Hepatocyte (in vitro differentiated cells): Measurements from ENCODE around the gene GLMP. TPM values are rescaled to one million over a fixed set of nuclear protein-coding genes. Genes with fewer than 3 reads are reported as not detected.

Source experiments
- DNase-seq: peaks from one replicate; pipeline ENCODE4 v3.0.0-alpha.2; 2016; ENCODE audit warnings: low spot score
- H2AFZ ChIP-seq: fragments of 200-600 bp; sonication (generic); 2 replicates; pipeline ENCODE4 v1.6.0; 2016; ENCODE audit warnings: antibody characterized with exemption, mild to moderate bottlenecking
- H3K27ac ChIP-seq: fragments of 200-600 bp; sonication (generic); 2 replicates; pipeline ENCODE4 v1.5.1; 2016; ENCODE audit warnings: mild to moderate bottlenecking
- H3K27me3 ChIP-seq: fragments of 200-600 bp; sonication (generic); 2 replicates; pipeline ENCODE4 v1.6.1; 2016
- H3K36me3 ChIP-seq: fragments of 200-600 bp; sonication (generic); replicated peaks from 2 replicates; pipeline ENCODE4 v1.5.1; 2016; ENCODE audit warnings: low read depth; ENCODE audit not compliant: insufficient read depth
- H3K4me1 ChIP-seq: fragments of 200-600 bp; sonication (generic); 2 replicates; pipeline ENCODE4 v1.5.1; 2016; ENCODE audit warnings: mild to moderate bottlenecking, moderate library complexity; ENCODE audit not compliant: insufficient read depth
- H3K4me2 ChIP-seq: fragments of 200-600 bp; sonication (generic); 2 replicates; pipeline ENCODE4 v1.6.0; 2016
- H3K4me3 ChIP-seq: fragments of 200-600 bp; sonication (generic); 2 replicates; pipeline ENCODE4 v1.5.1; 2016; ENCODE audit warnings: mild to moderate bottlenecking
- H3K79me2 ChIP-seq: fragments of 200-600 bp; sonication (generic); 2 replicates; pipeline ENCODE4 v1.6.0; 2017; ENCODE audit warnings: mild to moderate bottlenecking
- H3K9me2 ChIP-seq: fragments of 200-600 bp; sonication (generic); replicated peaks from 2 replicates; pipeline ENCODE4 v1.6.0; 2017; ENCODE audit warnings: mild to moderate bottlenecking; ENCODE audit not compliant: insufficient read depth
- H3K9me3 ChIP-seq: fragments of 200-600 bp; sonication (generic); 2 replicates; pipeline ENCODE4 v1.5.1; 2016; ENCODE audit warnings: low read depth, mild to moderate bottlenecking
- H4K20me1 ChIP-seq: fragments of 200-600 bp; sonication (generic); 2 replicates; pipeline ENCODE4 v1.6.0; 2016; ENCODE audit warnings: mild to moderate bottlenecking; ENCODE audit not compliant: insufficient read depth, poor library complexity, severe bottlenecking
- CTCF ChIP-seq: fragments of 200-600 bp; sonication (generic); IDR thresholded peaks from 2 replicates; pipeline ENCODE4 v1.5.1; 2016; ENCODE audit warnings: antibody characterized with exemption, mild to moderate bottlenecking; ENCODE audit not compliant: poor library complexity
- EZH2 ChIP-seq: fragments of 200-600 bp; sonication (generic); IDR thresholded peaks from 2 replicates; pipeline ENCODE4 v1.6.1; 2016; ENCODE audit warnings: antibody characterized with exemption, mild to moderate bottlenecking, borderline replicate concordance
- EZH2phosphoT487 ChIP-seq: fragments of 200-600 bp; sonication (generic); IDR thresholded peaks from one replicate; pipeline ENCODE4 v1.6.1; 2018; ENCODE audit warnings: antibody characterized with exemption, mild to moderate bottlenecking, low read depth, moderate library complexity; ENCODE audit not compliant: unreplicated experiment, severe bottlenecking
- WGBS: methylation state at CpG from one replicate; pipeline ENCODE4 v1.1.6; 2016; ENCODE audit warnings: low lambda C conversion rate; ENCODE audit errors: missing lambda C conversion rate; 5-methylcytosine and 5-hydroxymethylcytosine counted together
- polyA plus RNA-seq: library from polyadenylated mRNA; unstranded; fragments of >200 nt; fragmentation: Nextera tagmentation; extraction: Ambion mirVana; gene quantifications from 2 replicates; pipeline ENCODE4 v1.2.1, GENCODE V29; 2016
- total RNA-seq: library from RNA; depleted of rRNA; stranded (reverse); fragments of >200 nt; gene quantifications from 2 replicates; pipeline ENCODE4 v1.2.3, GENCODE V29; 2014

Gene GLMP
- total and polyA plus RNA-seq, 2 experiments from 2014 or later: 158 to 206 TPM

GRCh38 chr1:156293098-156293434 is 2.4 kb downstream of the GLMP start:
- H3K79me2 ChIP-seq: peaks cover 31% of the 10 kb centered on the region
- 97% methylated on average over 8 of the region's 8 CpGs for WGBS
- H3K4me3 ChIP-seq: no peak overlapping the region
- H2AFZ ChIP-seq: no peak overlapping the region
- no peaks in the 10 kb centered on the region for H3K9me2 ChIP-seq
- H3K4me2 ChIP-seq: peak overlapping the region; percentile 70
- no peaks in the 10 kb centered on the region for H3K36me3 ChIP-seq
- H4K20me1 ChIP-seq: no peaks in the 10 kb centered on the region
- no peaks in the 10 kb centered on the region for H3K27me3 ChIP-seq
- no peak for DNase-seq
- no peaks in the 10 kb centered on the region for H3K9me3 ChIP-seq
- H3K27ac ChIP-seq: peak overlapping the region; percentile 85
- H3K4me1 ChIP-seq: peaks cover 24% of the 10 kb centered on the region
- no peak for TF ChIP-seq CTCF
- TF ChIP-seq EZH2: no peak

- 16% methylated on average over 37 of the region's 37 CpGs for WGBS
- Histone ChIP-seq H3K27me3 (no peaks in the 10 kb centered on the region), H4K20me1 (no peaks in the 10 kb centered on the region), H3K4me2 (peak overlapping the region; percentile 70), H2AFZ (peak overlapping the region; percentile 30), H3K4me3 (no peak overlapping the region), H3K36me3 (no peaks in the 10 kb centered on the region), H3K9me3 (no peaks in the 10 kb centered on the region), H3K79me2 (peaks cover 31% of the 10 kb centered on the region), H3K4me1 (peaks cover 24% of the 10 kb centered on the region), H3K9me2 (no peaks in the 10 kb centered on the region), H3K27ac (peak overlapping the region; percentile 85)
- TF ChIP-seq CTCF: no peak
- TF ChIP-seq EZH2phosphoT487: no peak
- TF ChIP-seq EZH2: no peak
- peak; percentile 97 for DNase-seq
Measured at GRCh38 chr1:156291226-156292061, 4.0 kb downstream of the GLMP start.

- Histone ChIP-seq H3K27ac (no peak overlapping the region), H3K36me3 (no peaks in the 10 kb centered on the region), H3K4me2 (no peak overlapping the region), H3K4me3 (no peak overlapping the region), H2AFZ (no peak overlapping the region), H3K4me1 (peaks cover 23% of the 10 kb centered on the region), H3K9me3 (no peaks in the 10 kb centered on the region), H3K27me3 (no peaks in the 10 kb centered on the region), H3K9me2 (no peaks in the 10 kb centered on the region), H3K79me2 (peaks cover 26% of the 10 kb centered on the region), H4K20me1 (no peaks in the 10 kb centered on the region)
- TF ChIP-seq EZH2phosphoT487 (no peak), CTCF (no peak)
- DNase-seq: no peak
Measured at GRCh38 chr1:156289857-156290256, 5.6 kb downstream of the GLMP start.

- no peak for DNase-seq
- Histone ChIP-seq H4K20me1 (peaks cover 3% of the 10 kb centered on the region), H3K79me2 (peaks cover 33% of the 10 kb centered on the region), H3K4me1 (peaks cover 19% of the 10 kb centered on the region), H3K36me3 (no peaks in the 10 kb centered on the region), H3K27me3 (no peaks in the 10 kb centered on the region), H3K4me3 (no peak overlapping the region), H3K27ac (no peak overlapping the region), H2AFZ (no peak overlapping the region), H3K9me2 (no peaks in the 10 kb centered on the region), H3K4me2 (no peak overlapping the region), H3K9me3 (no peaks in the 10 kb centered on the region)
- WGBS: 94% methylated on average over 8 of the region's 8 CpGs
- no peak for TF ChIP-seq CTCF
- TF ChIP-seq EZH2phosphoT487: no peak
Measured at GRCh38 chr1:156286061-156286460, 9.4 kb downstream of the GLMP start.
